GM04503 (cell line): ENCODE results near the gene MAZ.
A peak's percentile ranks its signal among the peaks of the same experiment; 100 is the strongest.
"Not testable (repeated sequence)": the region's sequence is repeated elsewhere in the genome, so short reads cannot be mapped to it uniquely, and the experiment has no call there.

ENCODE experiments used
- DNase-seq: peaks from one replicate; pipeline ENCODE4 v3.0.0-alpha.2; 2012; ENCODE audit warnings: low read depth

Gene MAZ

GRCh38 chr16:29806099-29806579 is at the start of gene MAZ:
Gene MAZ (plus strand): TSS chr16:29806529. CDS start chr16:29806702, 173 bp downstream.
- no peak for DNase-seq

- no peak for DNase-seq
Observed at GRCh38 chr16:29756654-29757053, 49.7 kb upstream of the MAZ start.

DNA sequence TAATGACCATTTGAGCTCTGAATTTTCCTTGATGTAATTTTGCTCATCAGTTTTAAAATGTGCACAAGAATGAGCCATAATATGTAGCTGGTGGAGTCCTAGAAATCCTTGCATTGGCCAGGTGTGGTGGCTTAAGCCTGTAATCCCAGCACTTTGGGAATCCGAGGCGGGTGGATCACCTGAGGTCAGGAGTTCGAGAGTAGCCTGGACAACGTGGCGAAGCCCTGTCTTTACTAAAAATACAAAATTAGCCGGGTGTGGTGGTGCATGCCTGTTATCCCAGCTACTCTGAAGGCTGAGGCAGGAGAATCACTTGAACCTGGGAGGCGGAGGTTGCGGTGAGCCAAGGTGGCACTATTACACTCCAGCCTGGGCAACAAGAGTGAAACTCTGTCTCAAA is 49.2 kb upstream of the MAZ start:
- DNase-seq, result not testable (repeated sequence)

DNA sequence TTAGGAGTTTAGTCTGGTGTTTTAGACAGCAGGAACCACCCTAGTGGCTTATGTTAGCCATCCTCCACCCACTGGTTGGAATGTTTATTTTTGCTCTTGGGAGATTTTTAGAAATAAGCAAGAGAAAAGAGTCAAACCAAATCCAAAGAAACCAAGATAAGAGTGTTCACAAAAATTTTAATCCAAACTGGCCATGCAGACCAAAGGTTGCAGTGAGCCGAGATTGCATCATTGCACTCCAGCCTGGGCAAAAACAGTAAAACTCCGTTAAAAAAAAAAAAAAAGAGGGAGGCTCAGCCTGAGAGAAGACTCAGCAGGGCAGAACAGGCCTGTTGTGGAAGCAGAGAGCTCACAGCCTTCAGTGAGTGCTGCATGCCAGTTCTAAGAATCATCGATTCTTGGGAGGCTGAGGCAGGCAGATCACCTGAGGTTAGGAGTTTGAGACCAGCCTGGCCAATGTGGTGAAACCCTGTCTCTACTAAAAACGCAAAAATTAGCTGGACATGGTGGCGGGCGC is 48.3 kb upstream of the MAZ start:
- peak; percentile 17 for DNase-seq

DNA sequence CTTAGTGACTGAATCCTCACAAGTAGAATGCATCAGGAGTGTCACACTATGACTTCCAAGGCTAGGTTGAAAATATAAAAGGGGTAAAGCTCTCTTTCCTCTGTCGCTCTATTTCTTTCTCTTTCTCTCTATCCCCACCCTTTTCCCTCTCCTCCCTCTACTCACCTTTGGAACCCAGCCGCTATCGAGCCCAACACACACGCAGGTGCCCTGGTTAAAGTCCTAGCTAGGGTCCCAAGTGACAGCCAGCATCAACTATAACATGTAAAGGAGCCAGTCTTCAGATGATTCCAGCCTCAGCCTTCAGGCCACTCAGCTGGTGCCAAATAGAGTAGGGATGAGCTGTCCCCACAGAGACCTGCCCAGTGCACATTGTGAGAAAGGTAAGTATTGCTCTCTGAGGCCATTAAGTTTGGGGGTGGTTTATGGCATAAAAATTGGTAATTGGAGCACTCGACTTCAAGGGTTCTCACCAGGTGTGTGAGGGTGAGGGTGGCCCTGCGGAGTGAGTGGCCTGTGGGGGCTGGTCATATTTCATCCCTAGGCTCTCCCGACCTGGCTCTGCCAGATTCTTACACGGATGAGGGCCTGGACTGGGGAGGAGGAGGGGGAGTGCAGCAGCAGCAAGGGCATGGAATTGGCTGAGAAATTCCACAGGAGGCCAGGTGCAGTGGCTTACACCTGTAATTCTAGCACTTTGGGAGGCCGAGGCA is 45.6 kb upstream of the MAZ start:
- no peak for DNase-seq

DNA sequence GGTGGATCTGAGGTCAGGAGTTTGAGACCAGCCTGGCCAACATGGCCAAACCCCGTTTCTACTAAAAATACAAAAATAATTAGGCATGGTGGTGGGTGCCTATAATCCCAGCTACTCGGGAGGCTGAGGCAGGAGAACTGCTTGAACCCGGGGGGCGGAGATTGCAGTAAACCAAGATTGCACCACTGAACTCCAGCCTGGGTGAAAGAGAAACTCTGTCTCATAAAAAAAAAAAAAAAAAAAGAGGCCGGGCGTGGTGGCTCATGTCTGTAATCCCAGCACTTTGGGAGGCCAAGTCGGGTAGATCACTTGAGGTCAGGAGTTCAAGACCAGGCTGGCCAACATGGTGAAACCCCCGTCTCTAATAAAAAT is 45.1 kb upstream of the MAZ start:
- DNase-seq, result not testable (repeated sequence)

DNA sequence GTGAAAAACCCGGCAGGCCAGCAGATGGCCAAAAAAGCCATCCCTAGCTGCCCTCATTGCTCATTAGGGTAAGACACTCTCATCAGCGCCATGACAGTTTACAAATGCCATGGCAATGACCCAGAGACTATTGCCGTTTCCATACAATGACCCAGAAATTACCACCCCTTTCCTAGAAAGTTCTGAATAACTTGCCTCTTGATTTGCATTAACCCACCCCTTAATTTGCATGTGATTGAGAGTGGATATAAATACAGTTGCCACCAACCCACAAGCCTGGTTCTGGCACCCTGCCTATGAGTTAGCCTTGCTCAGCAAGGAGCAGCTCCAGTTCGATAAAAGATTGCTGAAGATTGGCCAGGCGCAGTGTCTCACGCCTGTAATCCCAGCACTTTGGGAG is 44.4 kb upstream of the MAZ start:
- no peak for DNase-seq

GRCh38 chr16:29763326-29763725 is 43.0 kb upstream of the MAZ start:
- no peak for DNase-seq

GRCh38 chr16:29765167-29766032 is 40.9 kb upstream of the MAZ start:
- DNase-seq, result no peak

DNA sequence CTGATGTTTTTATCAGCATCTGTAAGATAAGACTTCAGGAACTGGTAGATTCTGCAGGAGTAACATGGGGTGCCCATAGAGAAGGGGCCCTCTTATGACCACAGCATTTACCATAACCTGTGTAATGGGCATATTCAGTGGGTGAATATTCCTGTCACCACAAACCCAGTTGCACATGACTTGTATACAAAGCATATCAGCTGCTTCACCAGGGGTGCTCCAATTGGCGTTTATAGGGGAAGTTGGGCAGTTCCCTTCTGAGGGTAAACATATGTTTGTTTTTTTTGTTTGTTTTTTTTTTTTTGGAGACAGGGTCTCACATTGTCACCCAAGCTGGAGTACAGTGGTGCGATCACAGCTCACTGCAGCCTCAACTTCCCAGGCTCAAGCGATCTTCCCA is 39.8 kb upstream of the MAZ start:
- no peak for DNase-seq

DNA sequence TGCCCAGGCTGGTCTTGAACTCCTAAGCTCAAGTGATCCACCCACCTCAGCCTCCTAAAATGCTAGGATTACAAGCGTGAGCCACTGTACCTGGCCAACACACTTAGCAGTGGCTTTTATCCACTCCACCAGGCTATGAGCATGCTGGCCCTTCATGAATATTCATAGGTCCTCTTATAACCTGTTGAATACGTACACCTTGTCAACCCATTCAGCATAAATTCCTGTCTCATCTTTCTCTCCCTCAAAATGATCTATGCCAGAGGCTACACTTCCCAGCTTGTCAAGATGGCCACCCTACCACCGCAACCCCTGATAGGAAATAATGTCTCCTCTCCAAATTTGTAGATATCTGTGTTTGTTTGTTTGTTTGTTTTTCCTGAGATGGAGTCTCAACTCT is 39.3 kb upstream of the MAZ start:
- DNase-seq, result no peak

DNA sequence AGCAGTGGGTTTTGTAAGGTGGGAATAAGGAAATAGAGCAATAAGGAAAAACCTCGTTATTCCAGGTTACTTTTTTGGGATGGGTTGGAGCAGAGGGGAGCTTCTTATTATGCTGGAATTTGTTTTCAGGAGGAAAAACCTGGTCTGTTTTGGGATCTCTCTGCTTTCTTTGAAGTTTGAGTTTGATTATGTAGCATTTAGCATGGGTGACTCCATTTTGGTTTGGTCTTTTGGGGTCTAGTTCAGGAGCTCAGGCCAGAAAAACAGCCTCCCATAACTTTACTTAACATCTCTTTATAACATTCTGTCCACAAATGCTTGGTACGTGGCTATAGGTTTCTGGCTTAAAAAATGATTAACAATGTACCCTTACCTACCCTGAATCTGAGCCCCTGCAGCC is 36.8 kb upstream of the MAZ start:
- DNase-seq, result no peak

DNA sequence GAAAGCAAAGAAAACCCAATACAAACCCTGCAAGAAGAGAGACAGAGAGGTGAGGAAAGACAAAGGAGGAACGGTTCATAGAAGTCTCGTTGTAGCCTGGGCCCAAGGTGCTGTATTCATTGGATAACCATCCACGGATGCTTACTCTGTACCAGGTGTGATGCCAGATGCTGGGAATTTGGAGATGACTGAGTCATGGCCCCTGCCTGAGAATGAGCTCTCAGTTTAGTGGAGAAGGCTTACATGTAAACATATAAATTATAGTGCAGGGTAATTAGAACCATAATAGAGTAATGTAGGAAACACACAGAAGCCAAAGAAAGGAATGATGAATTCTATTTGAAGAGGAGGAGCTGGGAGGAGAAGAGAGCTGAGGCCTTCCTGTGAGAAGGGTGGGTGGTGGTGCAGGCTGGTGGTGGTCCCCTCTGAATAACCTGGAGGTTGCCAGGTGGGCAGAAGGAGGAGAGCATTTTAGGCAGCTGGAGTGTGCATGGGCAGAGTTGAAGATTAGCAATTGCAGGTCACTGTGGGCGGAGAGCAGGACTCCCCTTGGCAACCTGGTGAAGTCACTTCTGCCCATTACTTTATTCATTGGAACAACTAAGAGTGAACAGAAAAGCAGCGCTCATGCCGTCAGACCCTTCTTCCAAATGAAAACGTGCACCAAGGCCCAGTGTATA is 35.9 kb upstream of the MAZ start:
- DNase-seq, result no peak

GRCh38 chr16:29772330-29772729 is 34.0 kb upstream of the MAZ start:
- DNase-seq, result not testable (repeated sequence)

DNA sequence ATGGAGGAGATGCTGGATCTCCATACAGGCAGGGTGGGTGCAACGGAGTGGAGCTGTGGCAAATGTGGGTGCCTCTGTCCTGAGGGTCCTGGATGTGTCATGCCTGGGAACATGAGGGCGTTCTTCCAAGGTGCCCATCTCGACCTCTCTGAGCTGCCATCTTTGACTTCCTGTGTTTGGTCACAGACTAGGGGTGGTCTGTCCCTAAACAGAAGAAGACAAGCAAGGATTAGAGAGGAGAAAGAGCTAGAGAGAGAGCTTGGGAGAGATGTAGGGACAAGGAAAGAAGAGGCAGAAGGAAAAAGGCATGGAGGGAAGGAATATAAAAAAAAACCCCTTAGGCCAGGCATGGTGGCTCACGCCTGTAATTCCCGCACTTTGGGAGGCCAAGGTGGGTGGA is 31.6 kb upstream of the MAZ start:
- no peak for DNase-seq

DNA sequence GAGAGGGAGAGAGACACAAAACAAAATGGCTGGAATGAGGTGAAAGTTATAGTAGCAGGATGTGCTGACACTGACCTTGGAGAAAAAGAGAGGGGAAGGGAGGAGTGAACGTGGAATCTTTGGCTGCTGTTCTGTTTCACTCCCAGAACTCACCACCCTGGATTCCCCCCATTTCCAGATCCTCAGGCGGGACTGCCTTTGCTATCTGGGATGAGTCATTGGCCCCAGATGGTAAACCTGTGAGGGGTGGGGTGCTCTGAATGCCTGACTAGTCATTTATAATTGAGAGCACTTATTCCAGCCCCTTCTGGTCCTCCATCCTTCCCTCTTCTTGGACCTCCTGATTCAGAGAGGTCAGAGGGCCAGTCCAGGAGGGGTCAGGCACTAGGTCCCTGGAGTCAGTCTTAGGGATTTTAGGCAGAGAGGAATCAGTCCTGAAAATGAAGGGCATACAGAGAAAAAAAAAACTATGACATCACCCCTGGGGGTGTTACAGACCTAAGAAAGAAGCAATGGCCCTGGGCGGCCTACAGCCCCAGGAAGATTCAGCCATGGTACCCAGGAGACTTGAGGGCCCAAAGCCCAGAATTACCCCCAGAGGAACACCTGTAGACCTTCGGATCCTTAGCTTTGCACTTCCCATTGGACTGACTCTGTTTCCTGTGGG is 30.5 kb upstream of the MAZ start:
- DNase-seq, result no peak

DNA sequence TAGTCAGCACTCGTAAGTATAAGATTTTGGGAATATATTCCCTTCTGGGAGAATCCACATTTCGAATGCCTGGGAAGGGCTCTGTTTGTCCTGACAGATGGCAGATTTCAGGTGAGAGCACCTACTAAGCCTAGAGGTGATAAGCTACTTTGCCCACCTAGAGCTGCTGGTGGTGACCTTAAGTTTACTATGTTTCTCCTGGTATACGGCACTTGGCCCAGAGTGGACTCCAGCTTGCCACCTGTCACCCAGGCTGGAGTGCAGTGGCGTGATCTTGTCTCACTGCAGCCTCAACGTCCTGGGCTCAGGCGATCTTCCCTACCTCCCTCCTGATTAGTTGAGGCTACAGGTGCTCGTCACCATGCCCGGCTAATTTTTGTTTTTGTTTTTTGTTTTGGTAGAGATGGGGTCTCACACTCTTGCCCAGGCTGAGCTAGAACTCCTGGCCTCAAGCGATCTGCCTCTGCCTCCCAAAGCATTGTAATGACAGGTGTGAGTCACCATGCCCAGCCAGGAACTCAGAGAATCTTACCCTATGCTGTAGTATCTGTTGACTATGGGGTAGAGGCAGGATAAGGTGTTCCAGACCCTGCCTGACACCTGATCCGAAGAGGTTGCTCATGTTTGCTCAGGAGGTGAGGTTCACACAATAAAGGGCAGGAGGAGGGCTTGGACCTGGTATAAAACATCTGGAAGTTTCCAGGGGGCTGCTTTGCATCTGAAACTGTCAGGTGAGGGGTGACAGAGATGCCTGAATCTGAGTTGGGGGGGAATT is 28.6 kb upstream of the MAZ start, which contains the start of gene ZG16:
ZG16 (plus strand) TSS at position 681 of the 775 bp plus-strand sequence. CDS start 1,011 bp downstream, outside the sequence.
- DNase-seq, result no peak

GRCh38 chr16:29779474-29779873 is 26.9 kb upstream of the MAZ start:
- no peak for DNase-seq

GRCh38 chr16:29783094-29783953 is 23.0 kb upstream of the MAZ start:
- not testable (repeated sequence) for DNase-seq

DNA sequence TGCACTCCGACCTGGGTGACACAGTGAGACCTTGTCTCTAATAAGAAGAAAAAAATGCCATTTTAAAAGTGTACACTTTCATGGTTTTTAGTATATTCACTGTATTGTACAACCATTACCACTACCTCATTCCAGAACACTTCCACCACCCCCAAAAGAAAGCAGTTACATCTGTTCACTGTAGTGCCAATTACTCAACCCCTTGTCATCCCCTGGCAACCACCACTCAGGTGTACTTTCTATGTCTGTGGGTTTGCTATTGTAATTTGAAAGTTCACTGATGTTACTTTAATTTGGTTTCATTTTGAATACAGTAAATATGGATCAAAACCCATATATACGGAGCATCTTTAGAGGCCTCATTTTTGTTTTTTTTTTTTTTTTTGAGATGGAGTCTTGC is 22.2 kb upstream of the MAZ start:
- DNase-seq, result no peak
